Measurements from ENCODE around the gene POGZ. TPM values are rescaled to one million over a fixed set of nuclear protein-coding genes. Genes with fewer than 3 reads are reported as not detected.
"Not testable (repeated sequence)": the region's sequence is repeated elsewhere in the genome, so short reads cannot be mapped to it uniquely, and the experiment has no call there.

The POGZ gene
- polyA plus RNA-seq, 3 donors from 2014 or later: 3.8 to 8.5 (median 6.7) TPM

DNA sequence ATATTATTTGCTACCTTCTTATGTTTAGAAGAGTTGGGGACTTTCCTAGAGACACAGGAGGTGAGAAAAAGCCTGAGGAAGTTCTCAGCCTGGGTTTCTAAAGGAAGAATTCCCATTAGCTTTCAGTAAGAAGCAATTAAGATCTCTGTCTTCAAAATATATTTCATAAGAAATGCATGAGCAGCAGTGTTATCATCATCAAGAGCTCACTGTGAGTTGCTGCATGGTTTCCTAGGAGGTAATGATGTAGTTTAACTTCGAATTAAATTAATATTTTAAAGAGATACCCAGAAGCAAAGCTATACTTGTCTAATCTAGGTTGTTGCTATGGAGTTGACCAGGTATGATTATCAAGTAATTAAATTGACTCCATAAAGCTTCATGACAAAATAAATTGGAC is 5.7 kb upstream of the POGZ start:
- DNase-seq: no peak
- H3K4me1 Mint-ChIP-seq: peaks cover under 1 to 2% of the 10 kb centered on the region in 2 donors
- no peak overlapping the region for H3K4me3 Mint-ChIP-seq
- no peak overlapping the region for H3K27ac Mint-ChIP-seq
- no peaks in the 10 kb centered on the region for H3K9me3 Mint-ChIP-seq
- peaks cover 6 to 15% (median 8%) of the 10 kb centered on the region in 3 donors for H3K27me3 Mint-ChIP-seq (ENCODE audit: low read depth in 3 of 3)
- peaks cover 0 to 3% (median 0%) of the 10 kb centered on the region in 3 donors for H3K36me3 Mint-ChIP-seq

DNA sequence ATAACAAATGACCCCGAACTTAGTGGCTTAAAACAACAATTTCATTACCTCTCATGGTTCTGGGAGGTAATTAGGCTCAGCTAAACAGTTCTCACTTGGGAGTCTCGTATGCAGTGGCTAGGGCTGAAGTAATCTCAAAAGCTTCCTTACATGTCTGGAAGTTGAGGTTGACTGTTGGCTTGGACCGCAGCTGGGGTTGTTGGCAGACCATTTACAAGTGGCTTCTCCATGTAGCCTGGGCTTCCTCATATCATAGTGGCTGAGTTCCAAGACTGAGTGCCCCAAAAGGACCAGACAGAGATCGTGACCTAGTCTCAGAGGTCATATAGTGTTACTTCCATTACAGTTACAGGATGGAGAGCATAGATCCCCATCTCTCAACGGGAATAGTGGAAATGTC is 2.4 kb upstream of the POGZ start:
- no peak overlapping the region for H3K4me3 Mint-ChIP-seq
- peaks cover 19 to 25% of the 10 kb centered on the region in 2 donors for H3K4me1 Mint-ChIP-seq
- no peaks in the 10 kb centered on the region for H3K36me3 Mint-ChIP-seq
- H3K27me3 Mint-ChIP-seq (ENCODE audit: low read depth in 3 of 3): peaks cover 16 to 33% (median 30%) of the 10 kb centered on the region in 3 donors
- H3K27ac Mint-ChIP-seq: no peak overlapping the region
- peaks cover 0 to 2% (median 0%) of the 10 kb centered on the region in 6 donors for H3K9me3 Mint-ChIP-seq
- DNase-seq: no peak

DNA sequence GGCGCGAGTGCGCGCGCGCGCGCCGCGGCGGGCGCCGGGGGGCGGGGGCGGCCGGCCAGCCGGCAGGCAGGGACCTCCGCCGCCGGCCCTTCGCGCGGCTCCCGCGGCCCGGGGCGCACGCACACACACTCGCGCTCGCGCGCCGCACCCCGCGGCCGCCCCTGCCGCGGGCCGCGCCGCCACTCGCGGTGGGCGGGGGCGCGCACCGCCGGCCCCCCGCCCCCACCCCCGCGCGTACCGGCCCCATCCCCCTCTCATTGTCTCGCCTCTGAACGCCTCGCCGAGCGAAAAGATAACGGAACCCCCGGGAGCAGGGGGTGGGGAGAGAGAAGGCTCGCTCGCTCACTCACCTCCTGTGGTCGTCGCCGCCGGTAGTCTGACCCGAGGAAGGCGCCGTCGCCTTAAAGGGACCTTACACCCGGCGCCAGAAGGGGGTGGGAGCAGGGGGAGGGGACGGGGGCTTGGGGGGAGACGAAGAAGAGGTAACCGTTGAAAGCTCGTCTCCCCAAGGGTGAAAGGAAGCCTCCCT is 428 bp downstream of the POGZ start:
- Mint-ChIP-seq H3K36me3 (no peaks in the 10 kb centered on the region), H3K9me3 (peaks cover 0 to 2% (median 0%) of the 10 kb centered on the region in 6 donors), H3K4me3 (peak overlapping the region; percentile 66 to 90 (median 86)), H3K27me3 (ENCODE audit: low read depth in 3 of 3) (peaks cover 16 to 29% (median 28%) of the 10 kb centered on the region in 3 donors), H3K27ac (peak overlapping the region; percentile 45 to 94 (median 75)), H3K4me1 (peaks cover 23 to 50% of the 10 kb centered on the region in 2 donors)
- DNase-seq: peak in 2 of 3 donors; percentile 59 to 65

DNA sequence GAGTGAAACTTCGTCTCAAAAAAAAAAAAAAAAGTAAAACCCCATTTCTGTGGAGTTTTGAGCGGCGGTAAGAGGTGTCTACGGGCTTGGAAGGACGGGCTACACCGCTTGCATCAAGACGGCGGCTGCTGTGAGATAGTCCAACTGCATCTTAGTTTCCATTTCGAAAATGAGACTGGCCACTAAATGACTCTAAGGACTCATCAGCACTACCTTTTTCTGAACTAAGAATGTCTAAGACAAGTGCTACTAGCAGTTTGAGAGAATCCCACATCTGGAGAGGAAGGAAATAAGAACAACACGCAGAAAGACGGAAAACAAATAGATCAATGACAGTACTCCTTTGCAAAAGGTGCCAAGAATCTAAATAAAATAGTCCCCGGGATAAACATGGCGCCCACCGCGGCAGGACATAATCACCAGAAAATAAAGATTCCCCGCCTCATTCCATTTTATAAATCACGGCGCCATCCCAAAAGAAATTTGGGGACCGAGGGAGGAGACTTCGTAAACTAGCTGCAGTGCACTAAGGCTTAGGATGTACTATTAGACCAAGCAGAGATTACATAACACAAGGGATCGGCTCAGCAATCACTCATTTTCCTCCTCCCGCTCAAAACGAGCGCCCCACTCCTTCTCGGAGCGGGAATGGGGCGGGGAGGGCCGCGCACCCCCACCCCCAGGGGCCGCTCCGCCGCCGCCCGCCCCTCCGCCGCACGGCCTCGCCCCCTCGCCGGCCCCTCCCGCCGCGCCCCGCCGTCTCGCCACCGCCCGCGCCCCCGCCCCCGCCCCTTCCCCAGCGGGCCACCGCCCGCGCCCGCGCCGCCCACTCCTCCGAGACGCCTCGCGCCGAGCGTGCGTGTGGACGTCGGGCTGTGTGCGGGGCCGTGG is 1.1 kb downstream of the POGZ start:
- Mint-ChIP-seq H3K27ac (peak overlapping the region; percentile 89 to 98 (median 94)), H3K36me3 (no peaks in the 10 kb centered on the region), H3K4me1 (peaks cover 23 to 50% of the 10 kb centered on the region in 2 donors), H3K27me3 (ENCODE audit: low read depth in 3 of 3) (peaks cover 16 to 28% (median 27%) of the 10 kb centered on the region in 3 donors), H3K9me3 (peaks cover 0 to 2% (median 0%) of the 10 kb centered on the region in 6 donors), H3K4me3 (peak overlapping the region; percentile 90 to 93 (median 91))
- DNase-seq: peak; percentile 70 to 73 (median 72)

DNA sequence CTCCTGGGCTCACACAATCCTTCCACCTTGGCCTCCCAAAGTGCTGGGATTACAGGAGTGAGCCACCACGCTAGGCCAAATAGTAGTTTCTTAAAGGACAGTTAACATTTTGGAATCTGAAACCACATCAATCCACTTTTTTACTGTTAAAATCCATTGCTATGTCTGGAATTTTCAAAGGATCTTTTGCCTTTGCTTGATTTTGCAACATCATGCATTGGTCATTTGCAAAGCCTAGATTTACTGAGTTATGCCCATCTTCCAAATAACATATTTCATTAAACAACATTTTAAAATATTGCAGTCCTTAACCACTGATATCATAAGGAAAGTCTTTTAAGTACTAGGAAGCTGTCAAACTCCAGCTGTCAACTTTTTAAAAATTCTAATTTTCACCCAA is 3.3 kb downstream of the POGZ start:
- Mint-ChIP-seq H3K36me3 (no peaks in the 10 kb centered on the region), H3K27ac (peak overlapping the region in 5 of 6 donors; percentile 28 to 89 (median 72)), H3K4me1 (peaks cover 23 to 50% of the 10 kb centered on the region in 2 donors), H3K27me3 (ENCODE audit: low read depth in 3 of 3) (peaks cover 10 to 25% (median 23%) of the 10 kb centered on the region in 3 donors), H3K9me3 (peaks cover 0 to 2% (median 0%) of the 10 kb centered on the region in 6 donors), H3K4me3 (peak overlapping the region in 1 of 5 donors; percentile 21)
- DNase-seq: no peak

DNA sequence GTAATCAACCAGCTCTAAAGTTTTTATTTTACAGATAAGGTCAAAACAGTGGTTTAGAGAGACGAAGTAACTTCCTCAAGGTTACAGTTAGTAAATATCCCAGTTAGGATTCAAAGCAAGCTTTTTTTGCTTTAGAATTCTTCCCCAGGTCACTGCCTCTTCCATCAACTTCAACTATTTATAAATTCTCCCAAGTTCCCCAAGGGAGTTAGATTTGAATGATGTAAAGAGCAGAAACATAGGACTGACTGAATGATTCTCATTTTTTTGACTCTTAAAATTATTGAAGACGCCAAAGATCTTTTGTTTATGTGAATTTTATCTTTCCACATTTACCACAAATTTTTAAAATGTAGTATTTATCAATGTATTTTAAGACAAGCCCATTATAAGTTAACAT is 4.1 kb downstream of the POGZ start:
- DNase-seq: no peak
- Mint-ChIP-seq H3K27me3 (ENCODE audit: low read depth in 3 of 3) (peaks cover 10 to 24% (median 20%) of the 10 kb centered on the region in 3 donors), H3K9me3 (peaks cover 0 to 2% (median 0%) of the 10 kb centered on the region in 6 donors), H3K4me1 (peaks cover 25 to 56% of the 10 kb centered on the region in 2 donors), H3K27ac (peak overlapping the region in 4 of 6 donors; percentile 10 to 89 (median 55)), H3K36me3 (no peaks in the 10 kb centered on the region), H3K4me3 (no peak overlapping the region)

DNA sequence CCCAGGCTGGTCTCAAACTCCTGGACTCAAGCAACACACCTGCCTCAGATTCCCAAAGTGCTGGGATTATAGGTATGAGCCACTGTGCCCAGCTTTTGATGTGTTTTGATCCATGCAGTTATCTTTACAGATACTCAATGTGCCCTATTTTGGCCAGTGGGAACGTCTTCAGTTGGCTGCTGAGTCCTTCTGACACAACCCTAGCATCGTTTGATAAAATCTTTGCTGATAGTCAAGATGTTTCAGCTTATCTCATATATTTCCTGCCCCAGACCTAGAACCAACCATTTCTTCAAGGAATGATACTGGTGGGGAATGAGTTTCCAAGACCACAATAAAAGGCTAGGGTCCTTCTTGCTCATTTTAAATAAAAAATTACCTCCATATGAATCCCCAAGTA is 11.6 kb downstream of the POGZ start:
- Mint-ChIP-seq H3K27ac (peak overlapping the region in 2 of 6 donors; percentile 46 to 67), H3K4me3 (no peak overlapping the region)

DNA sequence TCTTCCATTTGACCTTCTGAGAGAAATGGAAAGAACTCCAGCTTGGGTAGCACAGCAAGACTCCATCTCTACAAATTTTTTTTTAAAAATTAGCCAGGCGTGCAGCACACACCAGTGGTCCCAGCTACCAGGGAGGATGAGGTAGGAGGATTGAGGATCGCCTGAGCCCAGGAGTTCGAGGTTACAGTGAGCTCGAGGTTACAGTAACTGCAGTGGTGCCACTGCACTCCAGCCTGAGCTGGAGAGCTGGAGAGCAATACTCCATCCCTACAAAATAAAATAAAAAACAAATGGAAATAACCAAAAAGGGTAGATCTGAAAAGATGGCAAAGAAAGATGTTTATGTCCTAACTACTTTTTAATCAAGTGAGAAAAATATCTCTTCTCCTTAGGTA is 14.5 kb downstream of the POGZ start:
- no peak overlapping the region for H3K27ac Mint-ChIP-seq
- H3K4me3 Mint-ChIP-seq: no peak overlapping the region
- no peaks in the 10 kb centered on the region for H3K9me3 Mint-ChIP-seq
- H3K36me3 Mint-ChIP-seq: peaks cover under 1 to 10% (median 3%) of the 10 kb centered on the region in 3 donors
- H3K27me3 Mint-ChIP-seq (ENCODE audit: low read depth in 3 of 3): no peaks in the 10 kb centered on the region
- H3K4me1 Mint-ChIP-seq: peaks cover 21 to 42% of the 10 kb centered on the region in 2 donors
- no peak for DNase-seq

More for the DNA sequence above, 11.6 kb downstream of the POGZ start:
- no peak for DNase-seq
- no peaks in the 10 kb centered on the region for H3K36me3 Mint-ChIP-seq
- peaks cover 20 to 43% of the 10 kb centered on the region in 2 donors for H3K4me1 Mint-ChIP-seq
- H3K27me3 Mint-ChIP-seq (ENCODE audit: low read depth in 3 of 3): no peaks in the 10 kb centered on the region
- no peaks in the 10 kb centered on the region for H3K9me3 Mint-ChIP-seq

DNA sequence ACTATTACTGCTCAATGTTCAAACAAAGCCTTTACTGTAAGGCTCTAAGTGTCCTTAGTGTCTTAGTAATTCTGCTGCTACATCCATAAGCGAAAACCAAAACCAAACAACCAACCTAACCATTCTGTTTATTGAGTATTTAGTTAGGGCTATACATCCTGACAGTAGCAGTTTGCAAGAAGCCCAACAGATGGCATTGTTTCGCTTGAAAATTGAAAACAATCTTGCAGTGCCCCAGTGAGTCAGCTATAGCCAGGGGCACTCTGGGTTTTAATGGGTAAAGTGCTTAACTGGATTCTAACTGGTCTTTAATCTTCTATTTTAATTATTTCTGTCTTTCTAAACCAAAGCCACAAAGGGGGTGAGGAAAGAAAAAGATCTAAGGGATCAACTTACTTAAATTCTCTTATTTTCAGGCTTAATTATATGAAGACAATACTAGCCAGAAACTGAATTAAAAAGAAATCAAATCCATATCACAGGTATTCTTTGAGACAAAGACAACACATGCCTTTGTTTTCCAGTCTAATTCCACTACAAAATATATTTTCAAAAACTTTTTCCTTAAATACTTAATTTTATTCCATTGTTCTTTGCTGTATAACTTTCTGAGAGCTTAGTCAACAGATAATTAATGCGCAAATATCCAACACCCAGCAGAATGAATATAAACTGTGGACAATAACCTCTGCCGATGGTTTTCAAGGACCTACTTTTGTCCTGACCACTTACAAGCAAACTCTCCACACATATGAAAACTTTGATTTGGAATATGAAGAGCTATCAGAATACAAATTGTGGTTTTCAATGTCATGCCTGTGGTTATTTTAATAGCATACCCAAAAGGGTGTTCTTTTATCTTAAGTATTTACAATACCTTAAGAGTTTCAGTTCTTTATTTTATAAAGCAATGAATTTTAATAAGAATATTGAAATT is 15.2 kb downstream of the POGZ start:
- Mint-ChIP-seq H3K27ac (peak overlapping the region in 2 of 6 donors; percentile 2 to 48), H3K9me3 (no peaks in the 10 kb centered on the region), H3K4me3 (no peak overlapping the region), H3K4me1 (peaks cover 19 to 46% of the 10 kb centered on the region in 2 donors), H3K27me3 (ENCODE audit: low read depth in 3 of 3) (no peaks in the 10 kb centered on the region), H3K36me3 (peaks cover 2 to 10% (median 3%) of the 10 kb centered on the region in 3 donors)
- DNase-seq: peak; percentile 52 to 69 (median 57)

DNA sequence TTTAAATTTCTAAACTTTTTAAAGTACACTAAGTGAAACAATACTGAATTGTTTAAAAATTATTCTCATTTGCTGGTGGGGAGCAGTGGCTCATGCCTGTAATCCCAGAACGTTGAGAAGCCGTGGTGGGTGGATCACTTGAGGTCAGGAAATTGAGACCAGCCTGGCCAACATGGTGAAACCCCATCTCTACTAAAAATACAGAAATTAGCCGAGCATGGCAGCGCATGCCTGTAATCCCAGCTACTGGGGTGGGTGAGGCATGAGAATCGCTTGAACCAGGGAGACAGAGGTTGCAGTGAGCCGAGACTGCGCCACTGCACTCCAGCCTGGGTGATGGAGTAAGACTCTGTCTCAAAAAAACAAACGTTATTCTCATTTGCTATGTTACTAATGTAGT is 21.9 kb downstream of the POGZ start:
- H3K27me3 Mint-ChIP-seq (ENCODE audit: low read depth in 3 of 3); H3K9me3 Mint-ChIP-seq; H3K36me3 Mint-ChIP-seq; DNase-seq: not testable (repeated sequence)
- Mint-ChIP-seq H3K4me1 (peaks cover 39 to 46% of the 10 kb centered on the region in 2 donors), H3K27ac (peak overlapping the region in 5 of 6 donors; percentile 49 to 70 (median 55)), H3K4me3 (peak overlapping the region; percentile 61 to 67 (median 65))

DNA sequence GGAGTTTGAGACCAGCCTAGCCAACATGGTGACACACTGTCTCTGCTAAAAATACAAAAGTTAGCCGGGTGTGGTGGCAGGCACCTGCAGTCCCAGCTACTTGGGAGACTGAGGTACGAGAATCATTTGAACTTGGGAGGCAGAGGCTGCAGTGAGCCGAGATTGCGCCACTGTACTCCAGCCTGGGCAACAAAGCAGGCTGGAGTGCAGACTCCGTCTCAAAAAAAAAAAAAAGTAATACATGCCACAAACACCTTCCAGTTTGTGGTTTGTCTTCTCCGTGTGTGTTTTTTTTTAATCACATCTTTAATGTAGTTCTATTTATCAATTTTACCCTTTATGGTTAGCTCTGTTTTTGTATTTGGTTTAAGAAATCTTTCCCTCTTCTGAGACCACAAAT is 22.3 kb downstream of the POGZ start:
- DNase-seq: peak; percentile 49 to 55 (median 51)
- H3K4me3 Mint-ChIP-seq: peak overlapping the region; percentile 61 to 70 (median 65)
- H3K27me3 Mint-ChIP-seq (ENCODE audit: low read depth in 3 of 3): peaks cover 0 to 8% (median 0%) of the 10 kb centered on the region in 3 donors
- peaks cover 3 to 10% (median 5%) of the 10 kb centered on the region in 3 donors for H3K36me3 Mint-ChIP-seq
- H3K4me1 Mint-ChIP-seq: peaks cover 41 to 46% of the 10 kb centered on the region in 2 donors
- H3K27ac Mint-ChIP-seq: peak overlapping the region in 5 of 6 donors; percentile 17 to 70 (median 34)
- no peaks in the 10 kb centered on the region for H3K9me3 Mint-ChIP-seq

DNA sequence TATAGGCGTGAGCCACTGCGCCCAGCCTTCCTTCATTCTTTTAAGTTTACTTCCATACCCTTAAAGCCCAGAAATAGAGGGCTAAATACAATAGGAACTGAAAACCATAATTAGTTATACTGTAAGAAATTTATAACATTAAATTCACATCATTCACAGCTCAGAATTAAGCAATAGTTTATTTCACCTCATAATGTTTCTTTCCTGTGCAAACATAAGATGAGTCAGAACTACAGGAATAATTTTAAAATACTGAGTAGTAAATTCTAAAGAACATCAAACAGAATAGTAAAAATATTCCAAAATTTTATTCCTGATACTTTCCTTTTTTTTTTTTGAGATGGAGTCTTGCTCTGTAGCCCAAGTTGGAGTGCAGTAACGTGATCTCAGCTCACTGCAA is 24.1 kb downstream of the POGZ start:
- no peak for DNase-seq
- peak overlapping the region in 1 of 6 donors; percentile 1 for H3K27ac Mint-ChIP-seq
- H3K4me3 Mint-ChIP-seq: no peak overlapping the region
- no peaks in the 10 kb centered on the region for H3K9me3 Mint-ChIP-seq
- peaks cover 0 to 5% (median 0%) of the 10 kb centered on the region in 3 donors for H3K36me3 Mint-ChIP-seq
- H3K27me3 Mint-ChIP-seq (ENCODE audit: low read depth in 3 of 3): peaks cover 0 to 8% (median 0%) of the 10 kb centered on the region in 3 donors
- H3K4me1 Mint-ChIP-seq: peaks cover 41 to 47% of the 10 kb centered on the region in 2 donors

DNA sequence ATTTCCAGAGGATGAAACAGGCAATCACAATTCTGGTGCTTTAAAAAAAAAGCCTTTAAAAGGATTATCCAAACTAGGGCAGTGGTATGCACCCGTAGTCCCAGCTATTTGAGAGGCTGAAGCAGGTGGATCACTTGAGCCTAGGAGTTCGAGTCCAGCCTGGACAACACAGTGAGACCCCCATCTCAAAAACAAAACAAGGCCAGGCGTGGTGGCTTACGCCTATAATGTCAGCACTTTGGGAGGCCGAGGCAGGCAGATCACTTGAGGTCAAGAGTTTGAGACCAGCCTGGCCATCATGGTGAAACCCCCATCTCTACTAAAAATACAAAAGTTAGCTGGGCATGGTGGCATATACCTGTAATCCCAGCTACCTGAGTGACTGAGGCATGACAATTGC is 25.5 kb downstream of the POGZ start:
- H3K4me1 Mint-ChIP-seq: peaks cover 38 to 39% of the 10 kb centered on the region in 2 donors
- not testable (repeated sequence) for H3K27me3 Mint-ChIP-seq (ENCODE audit: low read depth in 3 of 3); H3K9me3 Mint-ChIP-seq; H3K4me3 Mint-ChIP-seq; H3K36me3 Mint-ChIP-seq; H3K27ac Mint-ChIP-seq; DNase-seq

Measured in immature natural killer cell (primary cell).